GM18858 (cell line): Measurements from ENCODE around the gene FGF7.
"Not testable (repeated sequence)": the region's sequence is repeated elsewhere in the genome, so short reads cannot be mapped to it uniquely, and the experiment has no call there.

Source experiments
- ATAC-seq: cut with Tn5 transposase; IDR thresholded peaks from one replicate; pipeline ENCODE4 v1.9.1; 2021; ENCODE audit not compliant: unreplicated experiment

The FGF7 gene

GRCh38 chr15:49438962-49439631 is 16.1 kb downstream of the FGF7 start:
- peak; percentile 67 for ATAC-seq

- ATAC-seq = no peak
Observed at GRCh38 chr15:49439678-49440395, 16.8 kb downstream of the FGF7 start.

- no peak for ATAC-seq
Observed at GRCh38 chr15:49441356-49441755, 18.3 kb downstream of the FGF7 start.

GRCh38 chr15:49441816-49442215 is 18.8 kb downstream of the FGF7 start:
- ATAC-seq = no peak

GRCh38 chr15:49452595-49452994 is 29.6 kb downstream of the FGF7 start:
- no peak for ATAC-seq

- ATAC-seq = no peak
Observed at GRCh38 chr15:49456166-49456565, 33.1 kb downstream of the FGF7 start.

GRCh38 chr15:49458145-49458544 is 35.1 kb downstream of the FGF7 start:
- ATAC-seq = no peak

- no peak for ATAC-seq
Observed at GRCh38 chr15:49460411-49460941, 37.4 kb downstream of the FGF7 start.

GRCh38 chr15:49462232-49462844 is 39.3 kb downstream of the FGF7 start:
- ATAC-seq = no peak

- no peak for ATAC-seq
Observed at GRCh38 chr15:49464522-49464921, 41.5 kb downstream of the FGF7 start.

- ATAC-seq = no peak
Observed at GRCh38 chr15:49466119-49466518, 43.1 kb downstream of the FGF7 start.

GRCh38 chr15:49467746-49468480 is 44.9 kb downstream of the FGF7 start:
- no peak for ATAC-seq

- no peak for ATAC-seq
Observed at GRCh38 chr15:49468481-49468839, 45.4 kb downstream of the FGF7 start.

- ATAC-seq = not testable (repeated sequence)
Observed at GRCh38 chr15:49471248-49471647, 48.2 kb downstream of the FGF7 start.

- ATAC-seq = peak; percentile 75
Observed at GRCh38 chr15:49471733-49472132, 48.7 kb downstream of the FGF7 start.

GRCh38 chr15:49472338-49472737 is 49.3 kb downstream of the FGF7 start:
- ATAC-seq = no peak

- no peak for ATAC-seq
Observed at GRCh38 chr15:49473031-49473430, 50.0 kb downstream of the FGF7 start.

- ATAC-seq = not testable (repeated sequence)
Observed at GRCh38 chr15:49478021-49478420, 55.0 kb downstream of the FGF7 start.

GRCh38 chr15:49478982-49479381 is 55.9 kb downstream of the FGF7 start:
- not testable (repeated sequence) for ATAC-seq

GRCh38 chr15:49485401-49485800 is 62.4 kb downstream of the FGF7 start:
- ATAC-seq = not testable (repeated sequence)

- ATAC-seq = no peak
Observed at GRCh38 chr15:49490966-49491365, 67.9 kb downstream of the FGF7 start.
